IMR-90 (cell line): Measurements from ENCODE around the gene NUP210. TPM values are rescaled to one million over a fixed set of nuclear protein-coding genes. Genes with fewer than 3 reads are reported as not detected.
"Not testable (repeated sequence)": the region's sequence is repeated elsewhere in the genome, so short reads cannot be mapped to it uniquely, and the experiment has no call there.

ENCODE experiments used
- ATAC-seq: fragments of 200-7000 bp; cut with Tn5 transposase; 2 replicates; pipeline ENCODE4 v1.9.1; 2020; ENCODE audit warnings: low read depth, mild to moderate bottlenecking, moderate library complexity
- BruUV-seq: library from RNA; stranded (reverse); fragments of 400-500 nt; replicated peaks from 2 replicates; lab custom pipeline; 2021; lab: Mats Ljungman, UMichigan
- CTCF ChIA-PET: fragments of 300-600 bp; formaldehyde crosslinking; extraction: SDS; loops from one replicate; lab custom pipeline; 2021; ENCODE audit warnings: antibody characterized with exemption; lab: Yijun Ruan, JAX
- POLR2A ChIA-PET: fragments of 300-600 bp; sonication (Branson Sonifier 250); formaldehyde crosslinking; loops from one replicate; lab custom pipeline; 2022; ENCODE audit warnings: antibody characterized with exemption; ENCODE audit not compliant: unreplicated experiment; lab: Charles Lee
- DNase-seq: peaks from one replicate; pipeline ENCODE4 v3.0.0; 2013
- H2AFZ ChIP-seq: replicated peaks from 2 replicates; pipeline ENCODE3; 2013; ENCODE audit warnings: low read length, mild to moderate bottlenecking; ENCODE audit not compliant: poor library complexity
- H2AK5ac ChIP-seq: 2 replicates; pipeline ENCODE4 v1.6.1; 2013; ENCODE audit warnings: low read depth, low read length, inconsistent platforms
- H2AK9ac ChIP-seq: replicated peaks from 2 replicates; pipeline ENCODE3; 2013; ENCODE audit warnings: mild to moderate bottlenecking, low read depth, low read length, moderate library complexity; ENCODE audit not compliant: poor library complexity
- H2BK120ac ChIP-seq: 2 replicates; pipeline ENCODE4 v1.6.1; 2013; ENCODE audit warnings: low read depth, low read length, inconsistent platforms
- H2BK15ac ChIP-seq: 3 replicates; pipeline ENCODE4 v1.6.1; 2013; ENCODE audit warnings: low read depth, low read length, inconsistent platforms
- H2BK20ac ChIP-seq: 2 replicates; pipeline ENCODE4 v1.6.1; 2013; ENCODE audit warnings: low read depth, mild to moderate bottlenecking, inconsistent platforms, low read length, moderate library complexity
- H2BK5ac ChIP-seq: 2 replicates; pipeline ENCODE4 v1.6.1; 2013; ENCODE audit warnings: mild to moderate bottlenecking, low read depth, low read length, inconsistent platforms; ENCODE audit not compliant: poor library complexity, severe bottlenecking
- H3K14ac ChIP-seq: replicated peaks from 2 replicates; pipeline ENCODE4 v1.6.1; 2013; ENCODE audit warnings: low read depth, low read length, inconsistent platforms
- H3K18ac ChIP-seq: 2 replicates; pipeline ENCODE4 v1.6.1; 2013; ENCODE audit warnings: low read depth, low read length, control low read depth
- H3K23ac ChIP-seq: 2 replicates; pipeline ENCODE4 v1.6.1; 2013; ENCODE audit warnings: low read depth, low read length, inconsistent platforms
- H3K27ac ChIP-seq: 2 replicates; pipeline ENCODE4 v1.5.1; 2013; ENCODE audit warnings: mild to moderate bottlenecking, control low read depth, low read length; ENCODE audit not compliant: insufficient read depth
- H3K27me3 ChIP-seq: 2 replicates; pipeline ENCODE4 v1.6.1; 2013; ENCODE audit warnings: low read length; ENCODE audit not compliant: control insufficient read depth, insufficient read depth
- H3K36me3 ChIP-seq: 2 replicates; pipeline ENCODE4 v1.6.1; 2013; ENCODE audit warnings: low read length, mixed read lengths; ENCODE audit not compliant: control insufficient read depth, insufficient read depth
- H3K4ac ChIP-seq: 2 replicates; pipeline ENCODE4 v1.6.1; 2013; ENCODE audit warnings: low read depth, low read length, inconsistent platforms
- H3K4me1 ChIP-seq: 2 replicates; pipeline ENCODE4 v1.6.1; 2013; ENCODE audit warnings: low read length, mixed read lengths; ENCODE audit not compliant: control insufficient read depth, insufficient read depth
- H3K4me2 ChIP-seq: 2 replicates; pipeline ENCODE4 v1.6.1; 2013; ENCODE audit warnings: low read depth, mild to moderate bottlenecking, control low read depth, low read length, moderate library complexity
- H3K4me3 ChIP-seq: 2 replicates; pipeline ENCODE4 v1.5.1; 2013; ENCODE audit warnings: low read depth, mild to moderate bottlenecking, control low read depth, low read length, moderate library complexity; ENCODE audit not compliant: insufficient read depth
- H3K56ac ChIP-seq: 2 replicates; pipeline ENCODE4 v1.6.1; 2013; ENCODE audit warnings: low read length, inconsistent platforms; ENCODE audit not compliant: insufficient read depth; ENCODE audit errors: extremely low read depth
- H3K79me1 ChIP-seq, 2 experiments: 2 replicates each; pipeline ENCODE4 v1.6.1; 2013; ENCODE audit warnings: low read length in 2 of 2, inconsistent platforms in 1 of 2, low read depth in 1 of 2
- H3K9ac ChIP-seq: 2 replicates; pipeline ENCODE4 v1.6.1; 2013; ENCODE audit warnings: low read depth, low read length, control low read depth
- H3K9me1 ChIP-seq: 2 replicates; pipeline ENCODE4 v1.6.1; 2013; ENCODE audit warnings: low read length, inconsistent platforms; ENCODE audit not compliant: insufficient read depth
- H3K9me3 ChIP-seq: 2 replicates; pipeline ENCODE4 v1.6.1; 2013; ENCODE audit warnings: low read length; ENCODE audit not compliant: control insufficient read depth, insufficient read depth
- H4K20me1 ChIP-seq: 2 replicates; pipeline ENCODE4 v1.6.1; 2013; ENCODE audit warnings: low read length, inconsistent platforms; ENCODE audit not compliant: insufficient read depth
- H4K5ac ChIP-seq: 2 replicates; pipeline ENCODE4 v1.6.1; 2013; ENCODE audit warnings: mild to moderate bottlenecking, low read depth, low read length, control low read depth
- H4K8ac ChIP-seq, 2 experiments: 2 replicates each; pipeline ENCODE4 v1.6.1; 2013; ENCODE audit warnings: low read depth in 2 of 2, low read length in 2 of 2, control low read depth in 1 of 2, inconsistent platforms in 1 of 2
- H4K91ac ChIP-seq: 2 replicates; pipeline ENCODE4 v1.6.1; 2013; ENCODE audit warnings: low read depth, low read length, inconsistent platforms; ENCODE audit not compliant: insufficient read depth
- WGBS, 2 experiments: methylation state at CpG; one replicate each; pipeline versions ENCODE4 v1.1.5 to v1.1.7; 2013; ENCODE audit warnings: missing lambda C conversion rate in 2 of 2; ENCODE audit not compliant: insufficient read length in 1 of 2; ENCODE audit errors: extremely low coverage in 2 of 2; 5-methylcytosine and 5-hydroxymethylcytosine counted together
- dilution Hi-C: fragments of 300-500 bp; cut with HindIII; formaldehyde crosslinking; loops from one replicate; pipeline ENCODE4 v1.14.3; 2018; ENCODE audit warnings: low sequenced_read_pairs; ENCODE audit not compliant: unreplicated experiment
- in situ Hi-C: fragments of 300-500 bp; cut with MboI; formaldehyde crosslinking; loops from 3 replicates; pipeline ENCODE4 v1.14.3; 2019; ENCODE audit warnings: low sequenced_read_pairs, inconsistent platforms, mixed read lengths
- intact Hi-C: fragments of 100-400 bp; cut with micrococcal nuclease; formaldehyde crosslinking; loops from 2 replicates; pipeline ENCODE4 v1.10.0; 2022
- polyA plus RNA-seq, 3 experiments: library from polyadenylated mRNA; depleted of rRNA; stranded (reverse); fragments of >200 nt; gene quantifications; 2 replicates each; pipeline ENCODE4 v1.2.3, GENCODE V29; 2012; ENCODE audit warnings: low replicate concordance in 1 of 3
- total RNA-seq: library from RNA; depleted of rRNA; stranded (reverse); fragments of >200 nt; gene quantifications from 2 replicates; pipeline ENCODE4 v1.2.3, GENCODE V29; 2012

Gene NUP210
- total and polyA plus RNA-seq, 2 of the 4 experiments (the other 2 are of a cell fraction), result under 0.01 to 0.03 TPM

DNA sequence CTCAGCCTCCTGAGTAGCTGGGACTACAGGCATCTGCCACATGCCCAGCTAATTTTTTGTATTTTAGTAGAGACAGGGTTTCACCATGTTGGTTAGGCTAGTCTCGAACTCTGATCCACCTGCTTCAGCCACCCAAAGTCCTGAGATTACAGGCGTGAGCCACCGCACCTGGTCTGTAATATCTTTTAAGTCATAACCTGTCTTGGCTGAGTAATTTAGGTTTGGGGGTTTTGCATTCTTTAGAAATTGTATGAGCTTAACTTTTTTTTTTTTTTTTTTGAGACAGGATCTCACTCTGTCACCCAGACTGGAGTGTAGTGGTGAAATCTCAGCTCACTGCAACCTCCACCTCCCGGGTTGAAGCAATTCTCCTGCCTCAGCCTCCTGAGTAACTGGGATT lies 8.6 kb upstream of the NUP210 start:
- dilution Hi-C loops, H3K4me1 ChIP-seq, H3K18ac ChIP-seq, H3K9ac ChIP-seq, H3K36me3 ChIP-seq, H4K8ac ChIP-seq, BruUV-seq, H4K5ac ChIP-seq, H3K4me3 ChIP-seq, H2AK5ac ChIP-seq, H2AK9ac ChIP-seq, H3K23ac ChIP-seq, in situ Hi-C loops, H3K56ac ChIP-seq, H2BK20ac ChIP-seq, DNase-seq, H2AFZ ChIP-seq, H3K27ac ChIP-seq, H2BK15ac ChIP-seq, CTCF ChIA-PET, H3K4me2 ChIP-seq, H3K79me1 ChIP-seq, H2BK5ac ChIP-seq, H3K4ac ChIP-seq, H4K91ac ChIP-seq, H4K20me1 ChIP-seq, H2BK120ac ChIP-seq, H3K14ac ChIP-seq, ATAC-seq, intact Hi-C loops, H3K9me1 ChIP-seq, H3K9me3 ChIP-seq, H3K27me3 ChIP-seq: not testable (repeated sequence)
- POLR2A ChIA-PET, result interaction anchor here (0.6 kb wide), 1 partner anchor 1297 kb away, joined by 6 read pairs; no protein-coding TSS in a partner anchor
- WGBS, 2 experiments, result no CpG with 5 or more reads among the region's 4 CpGs
